ENCODE measurements around the gene FOXK1. TPM values are rescaled to one million over a fixed set of nuclear protein-coding genes. Genes with fewer than 3 reads are reported as not detected.

FOXK1 gene
- total RNA-seq, 2 donors from 2014 or later = 36.9 to 43.4 TPM

DNA sequence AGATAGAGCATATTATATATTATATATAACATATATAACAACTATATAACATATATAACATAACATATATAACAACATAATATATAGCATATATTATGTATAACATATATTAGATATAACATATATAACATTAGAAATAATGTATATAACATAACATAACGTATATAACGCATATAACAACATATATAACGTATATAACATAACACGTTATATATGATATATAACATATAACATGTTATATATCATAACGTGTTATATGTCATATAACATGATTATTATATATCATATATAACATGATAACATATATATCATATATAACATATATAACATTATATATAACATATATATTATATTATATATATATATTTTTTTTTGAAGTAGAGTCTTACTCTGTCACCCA is 97.0 kb downstream of the FOXK1 start:
- Mint-ChIP-seq H3K27me3 (ENCODE audit: insufficient read depth) (no peaks in the 10 kb centered on the region), H3K36me3 (ENCODE audit: low read depth) (peaks cover 35% of the 10 kb centered on the region), H3K4me1 (peaks cover 14% of the 10 kb centered on the region), H3K27ac (no peak overlapping the region), H3K9me3 (no peaks in the 10 kb centered on the region), H3K4me3 (no peak overlapping the region)
- TF ChIP-seq, protein P1, sequence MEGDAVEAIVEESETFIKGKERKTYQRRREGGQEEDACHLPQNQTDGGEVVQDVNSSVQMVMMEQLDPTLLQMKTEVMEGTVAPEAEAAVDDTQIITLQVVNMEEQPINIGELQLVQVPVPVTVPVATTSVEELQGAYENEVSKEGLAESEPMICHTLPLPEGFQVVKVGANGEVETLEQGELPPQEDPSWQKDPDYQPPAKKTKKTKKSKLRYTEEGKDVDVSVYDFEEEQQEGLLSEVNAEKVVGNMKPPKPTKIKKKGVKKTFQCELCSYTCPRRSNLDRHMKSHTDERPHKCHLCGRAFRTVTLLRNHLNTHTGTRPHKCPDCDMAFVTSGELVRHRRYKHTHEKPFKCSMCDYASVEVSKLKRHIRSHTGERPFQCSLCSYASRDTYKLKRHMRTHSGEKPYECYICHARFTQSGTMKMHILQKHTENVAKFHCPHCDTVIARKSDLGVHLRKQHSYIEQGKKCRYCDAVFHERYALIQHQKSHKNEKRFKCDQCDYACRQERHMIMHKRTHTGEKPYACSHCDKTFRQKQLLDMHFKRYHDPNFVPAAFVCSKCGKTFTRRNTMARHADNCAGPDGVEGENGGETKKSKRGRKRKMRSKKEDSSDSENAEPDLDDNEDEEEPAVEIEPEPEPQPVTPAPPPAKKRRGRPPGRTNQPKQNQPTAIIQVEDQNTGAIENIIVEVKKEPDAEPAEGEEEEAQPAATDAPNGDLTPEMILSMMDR (conservative IDR thresholded peaks at IDR 0.05) = no peak
- no peaks in the 10 kb centered on the region for H3K4me1 ChIP-seq (ENCODE audit: control insufficient read depth, insufficient read depth, low read length)
- no peak for DNase-seq
- H3K9me3 ChIP-seq (ENCODE audit: control insufficient read depth, low read length) = no peaks in the 10 kb centered on the region
- H3K27me3 ChIP-seq (ENCODE audit: control insufficient read depth, insufficient read depth, low read length, poor library complexity, severe bottlenecking) = no peaks in the 10 kb centered on the region
- no peak overlapping the region for H3K4me3 ChIP-seq (ENCODE audit: low read length)
- peaks cover 34% of the 10 kb centered on the region for H3K36me3 ChIP-seq (ENCODE audit: control insufficient read depth, insufficient read depth, low read length)
- no peak overlapping the region for H3K27ac ChIP-seq (ENCODE audit: low read depth, low read length)
- H3K9ac ChIP-seq (ENCODE audit: extremely low read depth, low read length, poor library complexity, severe bottlenecking) = no peak overlapping the region
- no CpG with 5 or more reads among the region's 5 CpGs for WGBS, 2 experiments (ENCODE audit: insufficient coverage in 1 of 2, insufficient read length in 1 of 2)

DNA sequence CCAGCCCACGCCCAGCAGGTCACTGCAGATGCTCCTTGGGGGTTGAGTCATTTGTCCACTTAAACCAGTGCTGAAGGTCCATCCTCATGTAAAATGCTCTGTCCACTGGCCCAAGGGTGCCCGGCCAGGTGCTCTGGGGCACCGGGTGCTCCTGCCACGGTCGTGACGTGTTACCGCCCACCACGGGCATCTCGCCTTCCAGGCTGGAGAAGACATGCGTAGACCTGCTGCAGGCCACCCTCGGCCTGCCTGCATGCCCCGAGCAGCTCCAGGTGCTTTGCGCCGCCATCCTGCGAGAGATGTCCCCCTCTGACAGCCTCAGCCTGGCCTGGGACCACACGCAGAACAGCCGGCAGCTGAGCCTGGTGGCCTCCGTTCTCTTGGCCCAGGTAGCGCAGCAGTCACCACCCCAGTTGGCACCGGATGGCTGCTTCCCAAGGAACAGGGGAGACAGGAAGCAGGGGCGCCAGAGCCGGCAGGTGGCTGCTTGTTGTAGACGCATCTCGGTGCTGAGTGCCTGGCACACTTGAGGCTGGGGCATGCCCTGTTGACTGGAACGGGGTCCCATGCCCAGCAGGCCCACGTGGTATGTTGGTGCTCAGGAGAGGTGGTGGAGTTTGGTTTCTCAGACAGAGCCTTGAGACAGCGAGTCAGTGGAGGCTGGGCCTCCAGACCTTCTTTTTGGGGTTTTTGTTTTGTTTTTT is 99.4 kb downstream of the FOXK1 start:
- Mint-ChIP-seq H3K27ac (no peak overlapping the region), H3K9me3 (no peaks in the 10 kb centered on the region), H3K4me3 (no peak overlapping the region), H3K36me3 (ENCODE audit: low read depth) (peaks cover 40% of the 10 kb centered on the region), H3K4me1 (no peaks in the 10 kb centered on the region), H3K27me3 (ENCODE audit: insufficient read depth) (no peaks in the 10 kb centered on the region)
- Histone ChIP-seq H3K36me3 (ENCODE audit: control insufficient read depth, insufficient read depth, low read length) (peaks cover 44% of the 10 kb centered on the region), H3K27me3 (ENCODE audit: control insufficient read depth, insufficient read depth, low read length, poor library complexity, severe bottlenecking) (no peaks in the 10 kb centered on the region), H3K4me3 (ENCODE audit: low read length) (no peak overlapping the region), H3K9ac (ENCODE audit: extremely low read depth, low read length, poor library complexity, severe bottlenecking) (no peak overlapping the region), H3K9me3 (ENCODE audit: control insufficient read depth, low read length) (no peaks in the 10 kb centered on the region), H3K27ac (ENCODE audit: low read depth, low read length) (no peak overlapping the region), H3K4me1 (ENCODE audit: control insufficient read depth, insufficient read depth, low read length) (no peaks in the 10 kb centered on the region)
- WGBS, 2 experiments (ENCODE audit: insufficient coverage in 1 of 2, insufficient read length in 1 of 2) = 93 to 96% methylated on average over 20 to 27 of the region's 27 CpGs
- no peak for DNase-seq
- TF ChIP-seq, protein P1 (conservative IDR thresholded peaks at IDR 0.05) = no peak

DNA sequence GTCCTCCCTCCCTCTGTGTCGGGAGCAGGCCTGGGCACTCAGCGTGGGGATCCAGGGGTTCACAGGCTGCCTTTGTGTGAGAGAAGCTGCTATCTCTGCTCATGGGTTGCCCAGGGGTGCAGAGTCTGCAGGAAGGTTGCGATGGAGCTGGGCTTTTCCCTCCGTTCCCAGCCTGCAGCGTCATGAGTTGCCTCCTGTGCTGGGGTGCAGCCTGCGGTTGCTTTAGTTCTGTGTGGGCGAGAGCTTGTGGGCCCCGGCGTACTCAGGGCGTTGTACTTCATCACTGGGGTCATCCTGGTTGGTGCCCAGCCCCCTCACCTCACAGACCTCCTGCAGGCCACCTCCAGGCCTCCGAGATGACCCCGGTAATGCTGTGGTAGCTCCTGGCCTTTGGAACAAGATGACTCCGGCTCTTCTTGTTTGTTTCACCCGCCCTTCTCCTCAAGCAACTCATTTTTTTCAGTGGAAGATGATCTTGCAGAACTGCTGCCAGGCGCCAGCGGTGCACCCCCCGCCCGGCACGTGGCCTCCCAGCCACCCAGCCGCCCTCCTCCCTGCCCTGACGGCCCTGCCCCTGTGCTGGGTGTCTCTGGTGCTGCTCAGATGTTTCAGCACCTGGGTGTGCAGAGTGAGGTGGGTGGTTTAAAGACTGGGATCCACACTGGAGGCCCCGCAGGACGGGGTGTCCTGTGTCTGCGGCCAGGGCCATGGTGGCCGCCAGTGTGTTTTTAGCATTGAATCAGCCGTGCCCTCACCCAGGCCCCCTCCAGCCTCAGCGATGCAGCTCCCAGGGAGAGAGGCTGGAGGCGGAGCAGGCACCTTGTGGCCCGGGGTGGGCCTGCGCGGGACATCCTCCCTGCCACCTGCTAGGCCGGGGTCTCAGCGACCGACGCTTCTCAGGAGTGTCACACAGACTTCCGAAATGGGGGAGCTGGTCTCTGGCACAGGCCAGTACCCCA is 100.5 kb downstream of the FOXK1 start:
- Histone ChIP-seq H3K4me1 (ENCODE audit: control insufficient read depth, insufficient read depth, low read length) (no peaks in the 10 kb centered on the region), H3K4me3 (ENCODE audit: low read length) (no peak overlapping the region), H3K9ac (ENCODE audit: extremely low read depth, low read length, poor library complexity, severe bottlenecking) (no peak overlapping the region), H3K36me3 (ENCODE audit: control insufficient read depth, insufficient read depth, low read length) (peaks cover 45% of the 10 kb centered on the region), H3K27ac (ENCODE audit: low read depth, low read length) (no peak overlapping the region), H3K27me3 (ENCODE audit: control insufficient read depth, insufficient read depth, low read length, poor library complexity, severe bottlenecking) (no peaks in the 10 kb centered on the region), H3K9me3 (ENCODE audit: control insufficient read depth, low read length) (no peaks in the 10 kb centered on the region)
- H3K36me3 Mint-ChIP-seq (ENCODE audit: low read depth) = peaks cover 35% of the 10 kb centered on the region
- no peaks in the 10 kb centered on the region for H3K4me1 Mint-ChIP-seq
- H3K9me3 Mint-ChIP-seq = no peaks in the 10 kb centered on the region
- TF ChIP-seq, protein P1 (conservative IDR thresholded peaks at IDR 0.05) = no peak
- WGBS, 2 experiments (ENCODE audit: insufficient coverage in 1 of 2, insufficient read length in 1 of 2) = 95 to 96% methylated on average over 13 to 36 of the region's 36 CpGs
- H3K27ac Mint-ChIP-seq = no peak overlapping the region
- no peaks in the 10 kb centered on the region for H3K27me3 Mint-ChIP-seq (ENCODE audit: insufficient read depth)
- no peak for DNase-seq
- H3K4me3 Mint-ChIP-seq = no peak overlapping the region

Data from endodermal cell (in vitro differentiated cells).